AG04449 (cell line): ENCODE measurements around the gene RNF10.

Experiments used
- CTCF ChIA-PET: fragments of 350-600 bp; formaldehyde crosslinking; extraction: SDS; loops from one replicate; lab custom pipeline; 2021; ENCODE audit warnings: antibody characterized with exemption; lab: Yijun Ruan, JAX
- POLR2A ChIA-PET: fragments of 400-600, 350-600 bp; formaldehyde crosslinking; extraction: SDS; loops from one replicate; lab custom pipeline; 2020; ENCODE audit warnings: antibody characterized with exemption, inconsistent platforms; lab: Yijun Ruan, JAX
- DNase-seq: peaks from one replicate; pipeline ENCODE4 v3.0.0-alpha.2; 2010; ENCODE audit warnings: low read depth, low spot score
- H3K4me3 ChIP-seq: 2 replicates; pipeline ENCODE4 v1.5.1; 2011; ENCODE audit warnings: low read depth, mild to moderate bottlenecking, control low read depth, low read length
- CTCF ChIP-seq: IDR thresholded peaks from one replicate; pipeline ENCODE4 v1.5.1; 2011; ENCODE audit warnings: mild to moderate bottlenecking, moderate library complexity, low read length, control low read depth, inconsistent platforms; ENCODE audit not compliant: insufficient read depth; ENCODE audit errors: missing control alignments

RNF10 gene

GRCh38 chr12:120542166-120542565, 8.0 kb downstream of the RNF10 start:
- ChIA-PET CTCF (no interaction called here), POLR2A (no interaction called here)
- H3K4me3 ChIP-seq, result no peak overlapping the region
- no peak for TF ChIP-seq CTCF
- no peak for DNase-seq

GRCh38 chr12:120544691-120545090, 10.5 kb downstream of the RNF10 start:
- POLR2A ChIA-PET, result no interaction called here
- H3K4me3 ChIP-seq, result no peak overlapping the region
- CTCF ChIA-PET, result interaction anchor here (0.6 kb wide), 1 partner anchor 91 kb away, joined by 3 read pairs; no protein-coding TSS in a partner anchor
- TF ChIP-seq CTCF, result no peak
- DNase-seq, result no peak

- no peak for TF ChIP-seq CTCF
- no peak for DNase-seq
- ChIA-PET CTCF (no interaction called here), POLR2A (no interaction called here)
- no peak overlapping the region for H3K4me3 ChIP-seq
Measured at GRCh38 chr12:120546050-120546386, 11.9 kb downstream of the RNF10 start.

GRCh38 chr12:120554678-120555077, 20.5 kb downstream of the RNF10 start:
- no peak for DNase-seq
- ChIA-PET POLR2A (no interaction called here), CTCF (interaction anchor here (0.8 to 3.2 kb wide), 2 partner anchors 20 to 28 kb away, joined by 3 to 13 read pairs; partner anchors contain the start of gene POP5)
- no peak for TF ChIP-seq CTCF
- H3K4me3 ChIP-seq, result no peak overlapping the region

- no peak overlapping the region for H3K4me3 ChIP-seq
- ChIA-PET POLR2A (no interaction called here), CTCF (no interaction called here)
- DNase-seq, result no peak
- no peak for TF ChIP-seq CTCF
Measured at GRCh38 chr12:120557589-120557988, 23.4 kb downstream of the RNF10 start.

GRCh38 chr12:120562906-120563305, 28.8 kb downstream of the RNF10 start:
- ChIA-PET CTCF (interaction anchor here (0.9 to 1.1 kb wide), 2 partner anchors 20 to 86 kb away, joined by 3 read pairs; no protein-coding TSS in a partner anchor), POLR2A (no interaction called here)
- DNase-seq, result no peak
- TF ChIP-seq CTCF, result no peak
- H3K4me3 ChIP-seq, result no peak overlapping the region
